Esophagus (tissue), 2 donors: Measurements from ENCODE around the gene L3MBTL3. TPM values are rescaled to one million over a fixed set of nuclear protein-coding genes. Genes with fewer than 3 reads are reported as not detected.

Experiments
- H3K27ac ChIP-seq, 2 donors: one replicate each; pipeline ENCODE4 v1.5.1; 2013; ENCODE audit warnings: low read depth in 2 of 2, mild to moderate bottlenecking in 2 of 2, inconsistent platforms in 1 of 2, low read length in 1 of 2, moderate library complexity in 1 of 2
- H3K27me3 ChIP-seq, 2 donors: one replicate each; pipeline ENCODE4 v1.6.1; 2013; ENCODE audit warnings: low read length in 2 of 2, control low read depth in 1 of 2, mild to moderate bottlenecking in 1 of 2; ENCODE audit not compliant: insufficient read depth in 2 of 2, control insufficient read depth in 1 of 2
- H3K36me3 ChIP-seq, 2 donors: one replicate each; pipeline ENCODE4 v1.6.1; 2013; ENCODE audit warnings: low read length in 1 of 2; ENCODE audit not compliant: control insufficient read depth in 2 of 2, insufficient read depth in 2 of 2
- H3K4me1 ChIP-seq, 2 donors: one replicate each; pipeline ENCODE4 v1.6.1; 2013; ENCODE audit warnings: low read length in 1 of 2; ENCODE audit not compliant: control insufficient read depth in 2 of 2, insufficient read depth in 2 of 2
- H3K4me3 ChIP-seq, 2 donors: one replicate each; pipeline ENCODE4 v1.5.1; 2013; ENCODE audit warnings: low read length in 2 of 2, mild to moderate bottlenecking in 2 of 2, low read depth in 1 of 2, moderate library complexity in 1 of 2
- H3K9me3 ChIP-seq, 2 donors: one replicate each; pipeline ENCODE4 v1.6.1; 2013; ENCODE audit warnings: mild to moderate bottlenecking in 2 of 2, low read depth in 1 of 2, low read length in 1 of 2, moderate library complexity in 1 of 2; ENCODE audit not compliant: control insufficient read depth in 2 of 2, insufficient read depth in 1 of 2
- WGBS, 2 donors: extraction: QIAGEN DNeasy Blood & Tissue Kit; methylation state at CpG; one replicate each; pipeline ENCODE4 v1.1.7; 2013; 5-methylcytosine and 5-hydroxymethylcytosine counted together
- polyA plus RNA-seq, 2 donors: library from polyadenylated mRNA; stranded (reverse); fragments of 200-250 nt; gene quantifications; one replicate each; pipeline ENCODE4 v1.2.3, GENCODE V29; 2013
- donor health status: healthy with polysubstance abuse.
- donor health status: Bipolar disorder and iron deficiency.

L3MBTL3 gene
- polyA plus RNA-seq: 1 to 10 TPM in 1 of 2 donors, under 1 TPM in 1; 0.94 to 1.4 TPM

DNA sequence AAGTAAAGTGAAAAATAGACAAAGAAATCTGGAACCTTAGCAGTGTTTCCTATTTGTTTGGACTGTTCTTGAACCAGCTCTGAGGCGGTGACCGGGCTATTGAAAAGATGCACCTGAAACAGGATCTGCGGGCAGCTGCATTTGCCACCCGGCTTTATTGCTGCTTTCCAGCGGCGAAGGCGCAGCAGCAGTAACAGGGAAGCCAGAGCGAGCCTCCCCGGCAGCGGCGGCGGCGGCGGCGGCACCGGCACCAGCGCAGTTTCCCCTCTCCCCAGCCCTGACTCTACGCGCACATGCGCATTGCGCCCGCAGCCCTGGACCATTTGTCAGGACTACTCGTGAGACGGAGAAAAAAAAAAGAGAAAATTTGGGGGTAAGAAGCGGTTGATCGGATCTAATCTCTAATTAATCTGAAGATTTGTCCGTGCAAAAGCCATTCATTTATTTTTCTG, at the start of gene L3MBTL3:
TSS of gene L3MBTL3 (plus strand) at position 290 of the 452 bp plus-strand sequence. CDS start 24,119 bp downstream, outside the sequence.
- peak within 1 kb of the TSS; percentile 47 to 81 for H3K27ac ChIP-seq
- no peaks in the 10 kb centered on the region for H3K27me3 ChIP-seq
- 0 to 2% methylated on average over 27 of the region's 27 CpGs for WGBS, 2 donors
- H3K36me3 ChIP-seq: no peaks in the 10 kb centered on the region
- no peaks in the 10 kb centered on the region for H3K4me1 ChIP-seq
- no peaks in the 10 kb centered on the region for H3K9me3 ChIP-seq
- H3K4me3 ChIP-seq: peak within 1 kb of the TSS; percentile 70 to 91

DNA sequence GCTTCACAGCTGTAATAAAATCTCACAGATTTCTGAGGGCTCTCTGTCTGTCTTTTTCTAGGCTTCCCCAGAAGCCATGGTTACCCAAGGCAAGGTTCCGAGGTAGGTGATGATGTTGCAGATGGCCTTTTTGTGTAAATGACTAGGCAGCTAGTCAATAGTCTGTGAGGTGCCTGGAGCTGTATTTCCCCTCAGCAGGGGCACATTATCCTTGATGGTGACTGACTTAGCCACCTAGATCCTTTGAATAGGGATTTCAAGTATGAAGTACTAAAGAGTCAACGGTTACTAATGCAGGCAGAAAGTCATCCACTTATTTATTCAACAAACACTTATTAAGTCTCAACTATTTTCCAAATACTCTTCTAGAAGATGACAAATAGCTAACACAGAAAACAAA, 49.3 kb upstream of the L3MBTL3 start:
- Histone ChIP-seq H3K9me3 (no peaks in the 10 kb centered on the region), H3K27ac (no peak overlapping the region), H3K4me1 (no peaks in the 10 kb centered on the region), H3K4me3 (no peak overlapping the region), H3K36me3 (no peaks in the 10 kb centered on the region), H3K27me3 (no peaks in the 10 kb centered on the region)
- 75 to 76% methylated on average over 2 of the region's 2 CpGs for WGBS, 2 donors

DNA sequence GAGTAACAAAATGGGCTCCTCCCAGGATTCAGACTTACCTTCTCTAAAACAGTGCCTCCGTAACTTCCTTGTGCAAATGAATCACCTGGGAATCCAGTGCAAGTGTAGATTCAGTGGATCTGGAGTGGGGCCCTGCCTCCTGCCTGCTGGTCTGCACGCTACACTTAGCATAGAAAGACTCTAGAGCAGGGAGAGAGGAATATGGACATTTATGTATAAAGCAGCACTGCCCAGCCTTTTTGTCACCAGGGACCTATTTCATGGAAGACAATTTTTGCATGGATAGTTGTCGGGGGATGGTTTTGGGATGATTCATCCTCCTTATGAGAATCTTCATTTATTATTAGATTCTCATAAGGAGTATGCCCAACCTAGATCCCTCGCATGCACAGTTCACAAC, 42.3 kb upstream of the L3MBTL3 start:
- Histone ChIP-seq H3K9me3 (peaks cover 0 to 4% of the 10 kb centered on the region in 2 donors), H3K36me3 (no peaks in the 10 kb centered on the region), H3K27me3 (no peaks in the 10 kb centered on the region), H3K4me3 (no peak overlapping the region), H3K4me1 (no peaks in the 10 kb centered on the region), H3K27ac (no peak overlapping the region)
- 92 to 96% methylated on average over 4 of the region's 4 CpGs for WGBS, 2 donors

DNA sequence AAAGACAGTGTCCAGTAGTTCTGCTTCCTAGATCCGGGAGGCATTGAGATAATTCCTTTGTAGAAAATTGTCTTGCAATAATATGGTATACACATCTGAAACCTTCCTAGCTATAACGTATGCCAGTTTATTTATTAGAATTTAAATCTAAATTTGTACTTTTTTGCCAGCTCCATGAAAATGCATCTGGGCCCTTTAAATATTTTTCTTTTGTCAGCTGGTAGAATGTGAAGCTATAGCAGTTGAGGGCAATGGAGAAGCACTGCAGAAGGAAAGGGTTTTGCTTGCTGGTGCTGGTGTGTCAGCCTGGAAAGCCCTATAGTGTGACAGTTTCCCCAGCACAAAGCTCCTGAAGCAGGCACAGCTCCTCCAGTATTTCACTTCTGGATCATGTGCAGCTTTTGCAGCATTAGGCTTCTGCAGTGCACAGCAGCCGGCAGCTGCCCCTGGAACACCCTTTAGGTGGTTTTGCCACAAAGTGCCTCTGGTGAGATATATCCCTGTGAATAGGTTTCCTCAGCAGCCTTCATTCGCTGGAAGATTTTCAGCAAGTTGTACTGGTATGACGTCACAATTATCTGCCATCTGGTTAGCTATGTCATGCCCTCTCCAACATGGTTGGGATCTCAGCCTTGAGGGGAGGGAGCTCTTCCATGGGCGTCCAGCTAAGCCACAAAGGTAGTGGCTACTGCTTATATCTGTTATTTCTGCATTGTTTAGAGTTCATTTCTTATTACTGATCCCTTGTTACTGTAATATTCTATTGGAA, 40.0 kb upstream of the L3MBTL3 start:
- Histone ChIP-seq H3K27me3 (no peaks in the 10 kb centered on the region), H3K4me3 (no peak overlapping the region), H3K27ac (no peak overlapping the region), H3K4me1 (no peaks in the 10 kb centered on the region), H3K36me3 (no peaks in the 10 kb centered on the region), H3K9me3 (peaks cover 0 to 4% of the 10 kb centered on the region in 2 donors)
- WGBS, 2 donors: 91 to 93% methylated on average over 6 of the region's 6 CpGs

DNA sequence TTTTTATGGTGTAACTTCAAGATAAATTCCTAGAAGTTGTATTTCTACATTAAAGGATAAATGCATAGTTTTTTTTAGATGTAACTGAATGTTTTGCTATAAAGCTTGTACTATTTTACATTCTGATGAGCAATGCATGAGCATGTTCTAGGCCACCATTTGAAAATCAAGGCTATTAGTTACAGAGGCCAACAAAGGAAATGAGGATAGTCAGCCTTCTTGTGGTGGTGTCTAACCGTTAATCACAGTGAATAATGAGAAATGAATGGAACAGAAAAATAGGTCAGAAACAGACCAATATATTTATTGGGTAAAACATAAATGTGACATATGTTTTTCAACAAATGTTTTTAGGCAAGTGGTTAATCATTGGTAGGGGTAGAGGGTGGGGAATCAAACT, 37.6 kb upstream of the L3MBTL3 start:
- H3K4me1 ChIP-seq: no peaks in the 10 kb centered on the region
- peaks cover 0 to 4% of the 10 kb centered on the region in 2 donors for H3K9me3 ChIP-seq
- no peak overlapping the region for H3K4me3 ChIP-seq
- H3K27ac ChIP-seq: no peak overlapping the region
- no peaks in the 10 kb centered on the region for H3K27me3 ChIP-seq
- H3K36me3 ChIP-seq: no peaks in the 10 kb centered on the region
- WGBS, 2 donors: 40 to 77% methylated on average over 1 of the region's 1 CpG

DNA sequence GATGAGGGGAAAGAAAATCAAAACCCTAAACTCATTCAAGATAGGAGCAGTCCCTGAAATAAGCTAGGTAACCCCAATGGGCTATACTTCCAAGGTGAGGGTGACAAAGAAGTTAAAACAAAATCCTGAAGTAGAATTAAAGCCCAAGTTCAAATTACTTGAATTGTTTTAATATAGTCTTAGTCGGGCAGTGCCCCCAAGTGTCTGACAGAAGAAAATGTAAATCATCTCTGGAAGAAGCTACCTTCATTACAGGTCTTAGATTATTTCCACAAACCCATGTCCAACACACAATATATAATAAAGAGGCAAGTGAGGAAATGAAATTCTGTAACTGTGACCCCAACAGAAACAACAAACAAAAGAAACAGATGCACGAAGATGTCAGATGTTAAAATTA, 36.8 kb upstream of the L3MBTL3 start:
- Histone ChIP-seq H3K4me1 (no peaks in the 10 kb centered on the region), H3K27ac (no peak overlapping the region), H3K36me3 (no peaks in the 10 kb centered on the region), H3K27me3 (no peaks in the 10 kb centered on the region), H3K4me3 (no peak overlapping the region), H3K9me3 (peaks cover 0 to 4% of the 10 kb centered on the region in 2 donors)
- 65 to 76% methylated on average over 2 of the region's 2 CpGs for WGBS, 2 donors

DNA sequence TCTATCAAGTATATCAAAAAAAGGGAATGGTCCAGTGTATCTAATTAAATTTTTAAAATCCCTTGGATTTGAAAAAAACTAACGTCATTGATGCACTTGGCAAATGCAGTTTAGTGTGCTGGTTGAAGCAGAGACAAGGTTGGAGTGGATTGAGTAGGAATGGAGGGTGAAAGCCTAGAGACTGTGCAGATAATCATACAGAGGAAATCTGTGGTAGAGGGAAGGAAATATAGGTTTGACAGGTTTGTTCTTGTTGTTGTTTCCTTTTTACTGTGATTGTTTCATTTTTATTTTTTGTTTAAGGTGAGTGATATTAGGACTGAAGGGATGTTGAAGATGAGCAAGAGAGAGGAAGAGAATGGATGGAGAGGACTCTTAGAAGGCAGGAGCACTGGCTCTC, 29.0 kb upstream of the L3MBTL3 start:
- Histone ChIP-seq H3K9me3 (no peaks in the 10 kb centered on the region), H3K4me3 (no peak overlapping the region), H3K27me3 (no peaks in the 10 kb centered on the region), H3K36me3 (no peaks in the 10 kb centered on the region), H3K27ac (no peak overlapping the region), H3K4me1 (no peaks in the 10 kb centered on the region)
- WGBS, 2 donors: 56 to 68% methylated on average over 1 of the region's 1 CpG

DNA sequence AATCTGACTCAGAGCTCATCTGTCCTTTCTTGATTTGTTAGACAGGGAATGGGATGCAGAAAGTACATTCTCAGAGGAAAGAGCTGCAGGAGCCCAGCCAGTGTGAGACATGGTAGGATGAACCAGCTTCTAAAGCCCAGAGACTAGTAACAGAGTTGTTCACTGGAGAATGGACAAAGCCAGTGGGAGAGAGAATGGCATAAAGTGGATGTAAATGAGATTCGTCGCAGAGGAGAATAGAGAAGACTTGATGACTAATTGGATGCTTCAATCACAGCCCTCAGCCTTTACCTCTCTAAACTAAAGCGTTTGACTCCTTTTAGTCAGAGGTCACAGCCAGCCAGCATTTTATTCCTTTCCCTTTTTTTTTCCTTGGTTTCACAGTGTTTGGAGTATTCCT, 25.5 kb upstream of the L3MBTL3 start:
- Histone ChIP-seq H3K27ac (no peak overlapping the region), H3K4me1 (no peaks in the 10 kb centered on the region), H3K4me3 (no peak overlapping the region), H3K36me3 (no peaks in the 10 kb centered on the region), H3K27me3 (no peaks in the 10 kb centered on the region), H3K9me3 (no peaks in the 10 kb centered on the region)
- WGBS, 2 donors: 72 to 77% methylated on average over 3 of the region's 3 CpGs

DNA sequence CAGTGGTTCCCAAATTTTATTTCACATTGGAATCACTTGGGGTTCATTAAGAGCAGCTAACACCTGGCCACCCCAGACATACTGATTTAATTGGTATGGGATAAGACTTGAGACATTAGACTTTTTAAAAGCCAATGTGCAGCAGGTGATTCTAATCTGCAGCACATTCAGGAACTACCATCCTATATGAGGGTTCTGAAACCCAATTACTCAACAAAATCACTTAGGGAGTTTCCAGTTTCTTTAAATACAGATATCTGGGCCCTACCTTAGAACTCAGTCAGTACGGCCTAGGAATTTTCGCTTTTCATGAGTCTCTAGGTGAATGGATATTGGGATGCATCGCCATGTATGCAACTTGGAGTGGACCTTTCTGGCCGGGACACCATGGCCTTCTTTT, 24.0 kb upstream of the L3MBTL3 start:
- Histone ChIP-seq H3K9me3 (no peaks in the 10 kb centered on the region), H3K36me3 (no peaks in the 10 kb centered on the region), H3K4me3 (no peak overlapping the region), H3K27ac (no peak overlapping the region), H3K27me3 (no peaks in the 10 kb centered on the region), H3K4me1 (no peaks in the 10 kb centered on the region)
- 93 to 95% methylated on average over 4 of the region's 4 CpGs for WGBS, 2 donors

DNA sequence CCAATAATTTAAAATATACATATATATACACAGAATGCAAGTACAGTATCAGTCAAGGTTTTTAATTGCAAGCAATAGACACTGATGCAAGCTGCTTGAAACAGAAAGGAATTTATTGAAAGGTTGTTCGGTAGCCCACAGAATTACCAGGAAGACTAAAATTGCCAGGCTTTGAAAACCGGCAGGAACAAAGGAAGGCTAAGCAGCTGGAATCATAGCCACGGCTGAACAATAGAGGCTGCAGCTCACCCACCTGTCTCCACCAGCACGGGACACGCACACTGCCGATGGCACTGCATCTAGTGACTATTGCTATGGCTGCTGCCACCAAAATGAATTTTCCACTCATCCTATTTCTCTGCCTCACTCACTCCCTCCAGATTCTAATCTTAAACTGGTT, 22.0 kb upstream of the L3MBTL3 start:
- no peaks in the 10 kb centered on the region for H3K36me3 ChIP-seq
- no peaks in the 10 kb centered on the region for H3K4me1 ChIP-seq
- no peaks in the 10 kb centered on the region for H3K9me3 ChIP-seq
- H3K4me3 ChIP-seq: no peak overlapping the region
- WGBS, 2 donors: 49 to 61% methylated on average over 6 of the region's 6 CpGs
- no peaks in the 10 kb centered on the region for H3K27me3 ChIP-seq
- no peak overlapping the region for H3K27ac ChIP-seq
